HG03520 (cell line): ENCODE data around the gene DPP8.

Source experiments
- ATAC-seq: cut with Tn5 transposase; IDR thresholded peaks from one replicate; pipeline ENCODE4 v1.9.1; 2021; ENCODE audit warnings: mild to moderate bottlenecking, moderate library complexity; ENCODE audit not compliant: unreplicated experiment

Gene DPP8

DNA sequence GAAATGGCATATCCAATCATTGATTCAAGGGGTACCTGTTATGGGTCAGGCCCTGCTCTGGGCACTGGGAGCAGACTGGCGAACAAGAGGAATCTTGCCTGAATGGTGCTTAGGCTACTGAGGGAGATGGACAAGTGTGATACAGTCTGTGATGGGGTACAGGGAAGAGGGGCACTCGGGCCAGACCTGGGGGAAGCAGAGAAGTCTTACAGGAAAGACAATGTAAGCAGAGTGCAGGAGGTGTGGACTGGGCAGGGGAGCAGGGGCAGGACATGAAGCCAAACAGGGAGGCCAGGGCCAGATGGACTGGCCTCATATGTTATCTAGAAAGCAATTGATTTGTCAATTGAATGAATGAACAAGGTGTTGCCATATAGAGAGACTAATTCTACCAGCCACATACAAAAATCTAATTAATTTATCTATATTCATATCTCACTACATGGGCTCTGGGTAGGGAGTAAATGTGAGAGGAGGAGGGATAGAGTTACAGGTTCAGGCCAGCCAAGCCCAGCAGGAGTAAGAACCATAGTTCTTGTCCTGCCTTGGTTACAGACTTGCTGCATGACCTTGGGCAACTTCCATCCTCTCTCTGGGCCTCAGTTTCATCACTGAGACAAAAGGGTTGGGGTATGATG, 91.2 kb downstream of the DPP8 start:
- no peak for ATAC-seq

GRCh38 chr15:65424683-65425082, 92.8 kb downstream of the DPP8 start:
- no peak for ATAC-seq

GRCh38 chr15:65423976-65424679, 93.4 kb downstream of the DPP8 start:
- ATAC-seq = no peak

DNA sequence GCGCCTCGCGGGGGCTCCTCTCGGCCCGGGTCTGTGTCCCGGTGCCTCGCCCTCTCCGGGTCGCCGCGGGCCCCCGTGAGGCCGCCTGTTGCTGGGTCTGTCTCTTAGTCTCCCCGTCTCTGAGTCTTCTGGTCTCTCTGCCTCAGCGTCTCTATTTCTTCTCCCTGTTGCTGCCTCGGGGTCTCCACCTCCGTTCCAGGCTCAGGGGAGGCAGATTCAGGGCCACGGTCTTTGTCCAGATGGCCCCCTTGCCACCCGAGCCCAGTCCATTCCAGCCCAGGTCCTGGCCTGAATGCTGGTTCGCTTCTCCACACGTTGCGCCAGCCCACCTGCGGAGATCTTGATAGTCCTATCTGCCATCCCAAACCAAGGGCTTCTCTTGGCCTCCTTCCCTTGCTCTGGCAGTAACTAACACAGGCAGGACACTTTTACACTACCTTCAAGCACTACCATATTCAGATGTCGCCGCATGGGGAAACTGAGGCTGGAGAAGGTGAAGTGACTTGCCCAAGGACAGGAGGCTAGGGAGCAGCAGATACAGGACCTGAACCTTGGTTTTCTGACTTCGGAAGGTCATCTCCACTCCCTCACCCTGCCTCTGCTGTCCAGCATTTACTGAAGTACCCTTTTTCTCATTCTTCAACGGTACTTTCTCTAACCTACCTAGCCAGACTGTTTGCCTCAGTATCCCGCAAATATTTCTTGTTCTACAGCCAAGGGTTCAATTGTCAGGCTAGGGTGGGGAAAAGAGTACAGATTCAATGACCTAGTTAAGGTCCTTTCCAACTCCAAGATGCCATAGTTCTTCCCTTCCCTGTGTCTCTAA, 94.1 kb downstream of the DPP8 start:
- no peak for ATAC-seq

DNA sequence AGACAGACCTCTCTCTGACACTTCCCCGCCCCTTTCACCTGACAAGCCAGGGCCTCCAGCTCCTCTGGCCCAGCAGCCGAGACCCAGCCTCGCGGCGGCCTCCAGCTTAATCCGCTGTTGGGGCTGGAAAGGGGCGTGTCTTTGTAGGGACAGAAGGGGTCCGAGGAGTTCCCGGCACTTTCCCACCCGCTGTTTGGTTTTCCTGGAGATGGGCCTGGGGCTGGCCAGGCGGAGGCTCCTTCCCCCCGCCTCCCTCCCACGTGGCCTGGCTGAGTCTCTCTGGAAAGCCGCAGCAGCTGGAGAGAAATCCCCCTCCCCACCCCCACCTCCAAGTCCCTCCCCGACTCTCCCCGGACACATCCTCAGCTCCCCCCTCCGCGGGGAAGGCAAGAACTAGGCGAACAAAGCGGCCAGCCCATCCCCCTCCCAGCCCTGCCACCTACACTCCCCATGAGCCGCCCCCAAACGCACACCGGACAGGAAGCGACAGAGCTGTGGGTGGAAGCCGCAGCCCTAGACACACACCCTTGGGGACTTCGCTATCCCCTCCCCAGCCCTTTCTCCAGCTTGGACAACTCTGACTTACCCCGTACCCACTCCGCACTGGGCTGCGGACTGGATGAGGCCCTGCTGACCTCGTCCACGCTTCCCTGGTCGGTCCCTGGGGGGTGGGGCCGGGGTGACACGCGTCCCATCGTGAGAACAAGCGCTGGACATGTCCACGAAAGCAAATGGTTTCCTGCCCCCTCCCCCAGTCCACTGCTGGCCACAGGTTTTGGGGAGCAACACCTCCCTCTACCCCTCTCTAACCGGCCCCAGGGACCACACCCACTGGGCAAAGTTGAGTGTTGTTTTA, 95.9 kb downstream of the DPP8 start:
- no peak for ATAC-seq

GRCh38 chr15:65420975-65421359, 96.5 kb downstream of the DPP8 start:
- no peak for ATAC-seq

DNA sequence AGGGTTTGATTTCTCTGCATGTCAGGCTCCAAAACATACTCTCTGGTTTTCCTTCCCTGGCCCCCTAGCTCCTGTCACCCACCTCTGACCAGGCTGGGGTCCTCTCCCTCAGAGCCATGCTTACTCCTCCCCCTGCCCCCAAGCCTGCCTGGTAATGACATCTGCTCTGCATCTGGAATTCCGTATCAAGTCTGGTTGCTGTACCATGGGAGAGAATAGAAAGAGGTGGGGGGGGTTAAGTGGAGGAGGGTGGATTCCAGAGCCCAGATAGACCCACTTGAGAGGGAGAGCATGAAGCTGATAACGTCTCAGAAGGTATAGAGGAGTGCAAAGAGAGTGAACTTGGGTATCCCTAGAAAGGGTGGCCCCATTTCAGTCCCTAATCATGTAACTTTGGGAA, 98.9 kb downstream of the DPP8 start:
- no peak for ATAC-seq

- no peak for ATAC-seq
Observed at GRCh38 chr15:65416845-65417416, 100.6 kb downstream of the DPP8 start.

- ATAC-seq = no peak
Observed at GRCh38 chr15:65414841-65415621, 102.5 kb downstream of the DPP8 start.

- ATAC-seq = no peak
Observed at GRCh38 chr15:65413760-65414144, 103.7 kb downstream of the DPP8 start.

DNA sequence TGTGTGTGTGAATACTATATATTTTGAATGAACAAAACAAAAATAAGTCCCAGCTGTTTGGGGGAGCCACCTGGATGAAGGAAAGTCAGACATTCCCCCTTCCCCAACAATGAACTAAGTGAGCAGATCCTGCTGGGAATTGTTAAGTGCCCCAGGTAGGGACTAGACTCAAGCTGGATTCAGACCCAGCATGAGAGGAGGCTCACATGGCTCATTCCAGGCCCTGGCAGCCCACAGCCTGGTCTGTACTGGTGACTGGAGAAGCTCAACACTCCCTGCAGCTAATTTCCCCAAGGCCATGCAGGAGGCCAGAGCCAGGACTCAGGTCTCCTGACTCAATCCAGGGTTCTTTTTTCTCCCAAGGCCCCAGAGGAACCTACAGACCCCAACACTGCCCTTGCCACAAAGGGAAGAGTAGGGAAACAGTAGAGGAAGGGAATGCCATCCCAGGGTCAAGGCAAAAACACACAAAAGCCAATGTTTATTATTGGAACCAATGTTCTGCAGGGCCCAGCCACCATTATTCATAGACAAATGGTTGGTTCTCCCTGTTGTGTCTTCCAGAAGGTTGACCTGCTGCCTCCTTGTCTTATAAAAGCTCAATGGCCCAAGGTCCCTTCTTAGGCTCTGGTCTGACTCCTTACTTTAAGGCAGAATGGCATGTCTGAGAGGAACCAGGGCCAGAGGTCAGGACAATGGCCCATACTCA, 104.3 kb downstream of the DPP8 start:
- ATAC-seq = no peak

- ATAC-seq = no peak
Observed at GRCh38 chr15:65412556-65412955, 104.9 kb downstream of the DPP8 start.

GRCh38 chr15:65411465-65412071, 105.9 kb downstream of the DPP8 start:
- ATAC-seq = no peak

DNA sequence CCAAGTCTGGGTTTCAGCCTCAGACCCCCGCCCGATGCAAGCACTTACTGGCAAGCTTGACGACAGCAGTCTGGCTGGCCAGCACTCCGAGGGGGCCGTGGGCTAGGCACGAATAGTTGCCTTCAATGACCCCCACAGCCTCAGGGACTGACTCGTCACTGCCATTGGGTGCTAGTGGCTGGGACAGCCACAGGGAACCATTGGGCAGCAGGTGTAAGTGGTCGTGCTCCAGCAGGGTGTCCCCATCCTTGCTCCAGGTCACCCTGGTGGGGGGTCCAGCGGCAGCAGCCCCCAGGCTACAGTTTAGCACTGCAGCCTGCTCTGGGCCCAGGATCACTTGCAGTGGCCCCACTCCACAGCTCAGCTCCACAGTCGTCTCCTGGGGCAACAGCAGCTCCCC, 106.5 kb downstream of the DPP8 start:
- no peak for ATAC-seq

DNA sequence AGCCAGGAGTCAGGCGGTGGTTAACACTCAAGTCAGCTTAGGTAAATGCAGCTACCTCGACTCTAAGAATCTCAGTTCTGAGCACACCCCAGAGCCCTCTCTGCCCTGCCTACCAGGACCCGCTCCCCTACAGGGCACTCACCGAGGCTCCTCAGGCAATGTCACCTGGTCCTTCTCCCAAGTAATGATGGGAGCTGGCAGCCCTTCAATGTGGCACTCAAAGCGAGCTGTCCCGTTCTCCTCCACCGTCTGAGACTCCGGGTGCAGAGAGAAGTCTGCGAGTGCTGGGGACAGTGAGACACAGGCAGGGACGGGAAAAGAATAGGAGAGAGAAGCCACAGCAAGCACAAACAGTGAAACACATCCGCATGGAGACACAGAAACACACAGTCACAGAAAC, 107.5 kb downstream of the DPP8 start:
- no peak for ATAC-seq

GRCh38 chr15:65409036-65409631, 108.4 kb downstream of the DPP8 start:
- ATAC-seq = peak; percentile 55

GRCh38 chr15:65408324-65409035, 109.0 kb downstream of the DPP8 start:
- ATAC-seq = no peak
